Measurements from ENCODE around the gene RAPGEF2. TPM values are rescaled to one million over a fixed set of nuclear protein-coding genes. Genes with fewer than 3 reads are reported as not detected.
"Not testable (repeated sequence)": the region's sequence is repeated elsewhere in the genome, so short reads cannot be mapped to it uniquely, and the experiment has no call there.

Gene RAPGEF2
- total and polyA plus RNA-seq, 7 donors: 4.6 to 35.2 (median 20.4) TPM

DNA sequence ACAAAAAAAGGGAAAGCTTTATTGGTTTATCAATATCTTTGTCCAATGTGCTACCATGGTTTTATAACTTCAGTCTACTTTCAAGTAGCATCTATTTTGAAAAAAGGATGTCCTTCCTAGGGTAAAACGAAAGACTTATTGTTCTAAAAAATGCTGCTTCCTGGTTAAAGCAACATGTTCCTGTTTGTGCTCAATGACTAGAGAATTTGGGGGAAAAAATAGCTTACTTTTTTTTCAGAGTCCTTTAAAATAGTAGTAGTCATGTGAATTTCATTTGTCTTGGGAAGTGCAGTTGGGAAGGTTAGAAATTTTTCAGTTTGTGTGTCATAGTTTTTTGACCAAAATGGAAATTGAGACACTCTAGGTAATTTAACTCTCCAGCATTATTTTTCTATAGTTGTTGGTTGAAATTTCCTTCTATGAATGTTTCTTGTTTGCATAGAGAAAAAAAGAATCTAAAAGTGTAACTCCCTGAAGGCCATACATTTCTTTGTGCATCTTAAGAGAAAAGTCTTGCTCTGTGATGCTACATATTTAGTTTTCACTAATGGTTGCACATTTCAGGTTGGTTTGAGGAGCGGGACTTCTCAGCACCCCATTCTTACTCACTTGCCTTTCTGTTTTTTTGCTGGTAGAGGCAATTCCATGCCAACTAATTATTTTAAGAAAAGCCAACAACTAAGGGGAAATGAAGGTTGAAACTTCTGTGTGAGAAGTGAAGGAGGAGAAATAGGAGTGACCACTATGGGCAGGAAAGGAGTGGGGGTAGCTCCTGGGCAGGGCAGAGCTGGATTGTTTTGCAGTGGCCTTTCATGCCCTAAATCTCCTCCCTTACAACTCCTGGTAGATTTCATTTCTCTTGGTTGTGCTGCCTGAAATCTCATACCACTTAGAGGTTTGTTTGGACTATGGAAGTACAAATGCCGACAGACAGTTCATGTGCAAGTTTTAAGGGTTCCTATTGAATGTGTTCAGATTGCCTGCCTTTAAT lies 76.4 kb downstream of the RAPGEF2 start:
- Histone ChIP-seq H3K36me3 (ENCODE audit: insufficient read depth in 1 of 2, low read depth in 1 of 2) (no peaks in the 10 kb centered on the region), H3K4me1 (peaks cover 59% of the 10 kb centered on the region), H3K9me3 (no peaks in the 10 kb centered on the region), H3K27ac (peak overlapping the region; percentile 37), H3K27me3 (ENCODE audit: insufficient read depth in 3 of 3, low read length in 2 of 3) (no peaks in the 10 kb centered on the region), H3K4me3 (peak overlapping the region; percentile 31)
- WGBS, 3 donors: 50 to 59% (median 54%) methylated on average over 3 of the region's 3 CpGs
- ATAC-seq: peak in 3 of 4 donors; percentile 20 to 45 (median 28)
- DNase-seq: no peak
- TF ChIP-seq, protein P1, sequence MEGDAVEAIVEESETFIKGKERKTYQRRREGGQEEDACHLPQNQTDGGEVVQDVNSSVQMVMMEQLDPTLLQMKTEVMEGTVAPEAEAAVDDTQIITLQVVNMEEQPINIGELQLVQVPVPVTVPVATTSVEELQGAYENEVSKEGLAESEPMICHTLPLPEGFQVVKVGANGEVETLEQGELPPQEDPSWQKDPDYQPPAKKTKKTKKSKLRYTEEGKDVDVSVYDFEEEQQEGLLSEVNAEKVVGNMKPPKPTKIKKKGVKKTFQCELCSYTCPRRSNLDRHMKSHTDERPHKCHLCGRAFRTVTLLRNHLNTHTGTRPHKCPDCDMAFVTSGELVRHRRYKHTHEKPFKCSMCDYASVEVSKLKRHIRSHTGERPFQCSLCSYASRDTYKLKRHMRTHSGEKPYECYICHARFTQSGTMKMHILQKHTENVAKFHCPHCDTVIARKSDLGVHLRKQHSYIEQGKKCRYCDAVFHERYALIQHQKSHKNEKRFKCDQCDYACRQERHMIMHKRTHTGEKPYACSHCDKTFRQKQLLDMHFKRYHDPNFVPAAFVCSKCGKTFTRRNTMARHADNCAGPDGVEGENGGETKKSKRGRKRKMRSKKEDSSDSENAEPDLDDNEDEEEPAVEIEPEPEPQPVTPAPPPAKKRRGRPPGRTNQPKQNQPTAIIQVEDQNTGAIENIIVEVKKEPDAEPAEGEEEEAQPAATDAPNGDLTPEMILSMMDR (IDR thresholded peaks at IDR 0.05): no peak
- intact Hi-C loops (cut with DNase I): loop anchor here (5.0 to 10.0 kb wide), 5 partner anchors 174 to 444 kb away; no protein-coding TSS in a partner anchor

DNA sequence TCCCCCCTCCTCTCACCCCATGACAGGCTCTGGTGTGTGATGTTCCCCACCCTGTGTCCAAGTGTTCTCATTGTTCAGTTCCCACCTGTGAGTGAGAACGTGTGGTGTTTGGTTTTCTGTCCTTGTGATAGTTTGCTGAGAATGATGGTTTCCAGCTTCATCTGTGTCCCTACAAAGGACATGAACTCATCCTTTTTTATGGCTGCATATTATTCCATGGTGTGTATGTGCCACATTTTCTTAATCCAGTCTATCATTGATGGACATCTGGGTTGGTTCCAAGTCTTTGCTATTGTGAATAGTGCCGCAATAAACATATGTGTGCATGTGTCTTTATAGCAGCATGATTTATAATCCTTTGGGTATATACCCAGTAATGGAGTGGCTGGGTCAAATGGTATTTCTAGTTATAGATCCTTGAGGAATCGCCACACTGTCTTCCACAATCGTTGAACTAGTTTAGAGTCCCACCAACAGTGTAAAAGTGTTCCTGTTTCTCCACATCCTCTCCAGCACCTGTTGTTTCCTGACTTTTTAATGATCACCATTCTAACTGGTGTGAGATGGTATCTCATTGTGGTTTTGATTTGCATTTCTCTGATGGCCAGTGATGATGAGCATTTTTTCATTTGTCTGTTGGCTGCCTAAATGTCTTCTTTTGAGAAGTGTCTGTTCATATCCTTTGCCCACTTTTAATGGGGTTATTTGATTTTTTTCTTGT lies 81.2 kb downstream of the RAPGEF2 start:
- ATAC-seq; DNase-seq; H3K27ac ChIP-seq; H3K27me3 ChIP-seq (ENCODE audit: insufficient read depth in 3 of 3, low read length in 2 of 3); H3K4me3 ChIP-seq; intact Hi-C loops (cut with DNase I); H3K9me3 ChIP-seq; H3K36me3 ChIP-seq (ENCODE audit: insufficient read depth in 1 of 2, low read depth in 1 of 2): not testable (repeated sequence)
- WGBS, 3 donors: 89 to 96% (median 93%) methylated on average over 3 to 4 of the region's 4 CpGs
- H3K4me1 ChIP-seq: peaks cover 49% of the 10 kb centered on the region

DNA sequence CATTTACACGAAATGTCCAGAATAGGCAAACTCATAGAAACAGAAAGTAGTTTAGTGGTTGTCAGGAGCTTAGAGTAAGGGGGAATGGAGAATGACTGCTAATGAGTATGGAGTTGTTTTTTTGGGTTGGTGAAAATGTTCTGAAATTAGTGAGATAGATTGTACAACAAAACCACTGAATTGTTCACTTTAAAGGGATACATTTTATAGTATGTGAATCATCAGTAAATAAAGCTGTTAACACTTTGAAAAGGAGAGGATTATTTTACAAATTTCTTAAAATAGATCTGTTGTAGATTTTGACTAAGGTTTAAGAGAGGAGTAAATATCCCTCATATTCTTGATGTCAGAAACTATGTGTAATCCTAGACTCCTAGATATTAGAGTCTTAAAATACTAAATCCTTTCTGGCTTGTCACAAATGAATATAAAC lies 82.7 kb downstream of the RAPGEF2 start:
- Histone ChIP-seq H3K4me1 (peaks cover 33% of the 10 kb centered on the region), H3K36me3 (ENCODE audit: insufficient read depth in 1 of 2, low read depth in 1 of 2) (no peaks in the 10 kb centered on the region), H3K9me3 (no peaks in the 10 kb centered on the region), H3K27me3 (ENCODE audit: insufficient read depth in 3 of 3, low read length in 2 of 3) (no peaks in the 10 kb centered on the region), H3K27ac (peak overlapping the region; percentile 17), H3K4me3 (peak overlapping the region; percentile 1)
- DNase-seq: no peak
- TF ChIP-seq, protein P1 (IDR thresholded peaks at IDR 0.05): no peak
- ATAC-seq: peak in 3 of 4 donors; percentile 55 to 81 (median 66)
- 60 to 78% (median 63%) methylated on average over 1 of the region's 1 CpG for WGBS, 3 donors
- intact Hi-C loops (cut with DNase I): no loop called here

DNA sequence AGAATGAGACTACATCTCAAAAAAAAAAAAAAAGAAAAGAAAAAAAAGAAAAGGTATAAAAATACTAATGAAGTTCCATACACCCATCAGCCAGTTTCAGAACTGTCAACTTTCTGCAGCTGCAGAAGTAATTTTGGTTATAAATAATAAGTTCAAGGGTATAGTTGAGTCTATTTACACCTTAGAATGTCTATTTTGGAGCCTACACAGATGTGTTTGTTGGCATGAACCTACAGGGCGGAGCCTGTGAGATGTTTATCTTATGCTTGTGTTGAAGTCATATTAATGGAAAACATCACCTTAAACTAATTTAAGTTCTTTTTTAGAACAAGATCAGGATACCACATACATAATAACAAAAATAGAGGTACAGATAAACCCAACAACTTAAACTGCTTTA lies 85.8 kb downstream of the RAPGEF2 start:
- DNase-seq (no peak), ATAC-seq (no peak)
- WGBS, 3 donors: 71 to 86% (median 85%) methylated on average over 1 of the region's 1 CpG
- Histone ChIP-seq H3K4me3 (no peak overlapping the region), H3K9me3 (no peaks in the 10 kb centered on the region), H3K4me1 (peaks cover 31% of the 10 kb centered on the region), H3K27ac (no peak overlapping the region), H3K27me3 (ENCODE audit: insufficient read depth in 3 of 3, low read length in 2 of 3) (no peaks in the 10 kb centered on the region), H3K36me3 (ENCODE audit: insufficient read depth in 1 of 2, low read depth in 1 of 2) (peaks cover 0 to 4% of the 10 kb centered on the region in 2 donors)
- TF ChIP-seq, protein P1 (IDR thresholded peaks at IDR 0.05): no peak
- intact Hi-C loops (cut with DNase I): no loop called here

DNA sequence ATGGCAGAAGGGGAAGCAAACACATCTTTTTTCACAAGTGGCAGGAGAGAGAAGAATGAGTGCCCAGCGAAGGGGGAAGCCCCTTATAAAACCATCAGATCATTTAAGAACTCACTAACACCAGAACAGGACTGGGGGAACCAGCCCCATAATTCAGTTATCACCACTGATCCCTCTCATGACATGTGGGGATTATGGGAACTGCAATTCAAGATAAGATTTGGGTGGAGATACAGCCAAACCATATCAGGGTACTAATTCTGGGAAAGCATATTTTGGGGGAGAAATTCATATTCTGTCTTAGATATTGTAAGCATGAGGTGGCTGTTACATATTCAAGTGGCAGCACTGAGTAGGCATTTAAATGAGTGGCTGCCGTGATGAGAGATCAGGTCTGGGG lies 87.8 kb downstream of the RAPGEF2 start:
- 89 to 91% (median 91%) methylated on average over 2 of the region's 2 CpGs for WGBS, 3 donors
- H3K4me1 ChIP-seq: peaks cover 25% of the 10 kb centered on the region
- ATAC-seq (no peak), DNase-seq (no peak)
- H3K36me3 ChIP-seq (ENCODE audit: insufficient read depth in 1 of 2, low read depth in 1 of 2): peaks cover 0 to 4% of the 10 kb centered on the region in 2 donors
- H3K27ac ChIP-seq: no peak overlapping the region
- no peaks in the 10 kb centered on the region for H3K27me3 ChIP-seq (ENCODE audit: insufficient read depth in 3 of 3, low read length in 2 of 3)
- no peak overlapping the region for H3K4me3 ChIP-seq
- intact Hi-C loops (cut with DNase I): no loop called here
- no peaks in the 10 kb centered on the region for H3K9me3 ChIP-seq
- TF ChIP-seq, protein P1 (IDR thresholded peaks at IDR 0.05): no peak
